KMS-11 (cell line): ENCODE results near the gene POLR3G.

Source experiments
- H2AFZ ChIP-seq: fragments of 200-600 bp; sonication (generic); 2 replicates; pipeline ENCODE4 v1.6.1; 2016; ENCODE audit warnings: antibody characterized with exemption, mixed run types, low read depth
- H3K27ac ChIP-seq: fragments of 200-600 bp; sonication (generic); 2 replicates; pipeline ENCODE4 v1.6.1; 2016; ENCODE audit warnings: mild to moderate bottlenecking, mixed run types
- H3K27me3 ChIP-seq: fragments of 200-600 bp; sonication (generic); 2 replicates; pipeline ENCODE4 v1.6.1; 2017; ENCODE audit warnings: mild to moderate bottlenecking, low read depth, mixed run types, moderate library complexity; ENCODE audit not compliant: insufficient read depth
- H3K36me3 ChIP-seq: fragments of 200-600 bp; sonication (generic); 2 replicates; pipeline ENCODE4 v1.6.1; 2017; ENCODE audit warnings: mild to moderate bottlenecking, mixed run types; ENCODE audit not compliant: insufficient read depth
- H3K4me1 ChIP-seq: fragments of 200-600 bp; sonication (generic); 2 replicates; pipeline ENCODE4 v1.6.1; 2016; ENCODE audit warnings: mild to moderate bottlenecking, low read depth, mixed run types; ENCODE audit not compliant: poor library complexity, severe bottlenecking
- H3K4me2 ChIP-seq: fragments of 200-600 bp; sonication (generic); 2 replicates; pipeline ENCODE4 v1.7.0; 2016; ENCODE audit warnings: mild to moderate bottlenecking, mixed run types
- H3K4me3 ChIP-seq: fragments of 200-600 bp; sonication (generic); IDR thresholded peaks from 2 replicates; pipeline ENCODE4 v1.6.1; 2017; ENCODE audit warnings: low read depth, low read length, mixed read lengths; ENCODE audit not compliant: insufficient read depth
- H3K79me2 ChIP-seq: fragments of 200-600 bp; sonication (generic); 2 replicates; pipeline ENCODE4 v1.6.1; 2016; ENCODE audit warnings: low read depth, mixed run types; ENCODE audit not compliant: insufficient read depth
- H3K9ac ChIP-seq: fragments of 200-600 bp; sonication (generic); 2 replicates; pipeline ENCODE4 v1.6.1; 2016; ENCODE audit warnings: mild to moderate bottlenecking, mixed run types
- H4K20me1 ChIP-seq: fragments of 200-600 bp; sonication (generic); 2 replicates; pipeline ENCODE4 v1.6.1; 2016; ENCODE audit warnings: mild to moderate bottlenecking, mixed run types; ENCODE audit not compliant: insufficient read depth
- CTCF ChIP-seq: fragments of 200-600 bp; sonication (generic); conservative IDR thresholded peaks from 2 replicates; pipeline ENCODE4 v1.6.1; 2017; ENCODE audit warnings: low read depth, mild to moderate bottlenecking, antibody characterized with exemption, low read length, moderate library complexity, mixed read lengths

The POLR3G gene

GRCh38 chr5:90542827-90543519, 68.3 kb downstream of the POLR3G start:
- Histone ChIP-seq H3K9ac (no peak overlapping the region), H3K4me2 (no peak overlapping the region), H3K27me3 (no peaks in the 10 kb centered on the region), H3K27ac (no peak overlapping the region), H3K79me2 (no peaks in the 10 kb centered on the region), H2AFZ (no peak overlapping the region), H3K36me3 (no peaks in the 10 kb centered on the region), H3K4me3 (no peak overlapping the region), H4K20me1 (no peaks in the 10 kb centered on the region), H3K4me1 (no peaks in the 10 kb centered on the region)
- no peak for TF ChIP-seq CTCF

GRCh38 chr5:90545511-90545910, 70.8 kb downstream of the POLR3G start:
- no peak for TF ChIP-seq CTCF
- Histone ChIP-seq H3K79me2 (no peaks in the 10 kb centered on the region), H3K4me3 (no peak overlapping the region), H3K27ac (no peak overlapping the region), H3K27me3 (no peaks in the 10 kb centered on the region), H3K4me1 (no peaks in the 10 kb centered on the region), H3K4me2 (no peak overlapping the region), H3K9ac (no peak overlapping the region), H3K36me3 (no peaks in the 10 kb centered on the region), H2AFZ (no peak overlapping the region), H4K20me1 (no peaks in the 10 kb centered on the region)

GRCh38 chr5:90546216-90546837, 71.7 kb downstream of the POLR3G start:
- H3K27ac ChIP-seq = no peak overlapping the region

GRCh38 chr5:90547072-90547536, 72.4 kb downstream of the POLR3G start:
- Histone ChIP-seq H3K4me1 (no peaks in the 10 kb centered on the region), H3K79me2 (no peaks in the 10 kb centered on the region)

More at GRCh38 chr5:90546216-90546837, 71.7 kb downstream of the POLR3G start:
- H3K9ac ChIP-seq = no peak overlapping the region
- H3K4me1 ChIP-seq = no peaks in the 10 kb centered on the region
- H2AFZ ChIP-seq = no peak overlapping the region
- H3K4me2 ChIP-seq = no peak overlapping the region
- H4K20me1 ChIP-seq = no peaks in the 10 kb centered on the region
- no peak overlapping the region for H3K4me3 ChIP-seq
- TF ChIP-seq CTCF = no peak
- H3K79me2 ChIP-seq = no peaks in the 10 kb centered on the region
- H3K36me3 ChIP-seq = no peaks in the 10 kb centered on the region
- H3K27me3 ChIP-seq = no peaks in the 10 kb centered on the region

More at GRCh38 chr5:90547072-90547536, 72.4 kb downstream of the POLR3G start:
- Histone ChIP-seq H3K27me3 (no peaks in the 10 kb centered on the region), H3K9ac (no peak overlapping the region), H4K20me1 (no peaks in the 10 kb centered on the region), H3K27ac (no peak overlapping the region), H3K4me3 (no peak overlapping the region), H3K4me2 (no peak overlapping the region), H3K36me3 (no peaks in the 10 kb centered on the region), H2AFZ (no peak overlapping the region)
- TF ChIP-seq CTCF = no peak
